KMS-11 (cell line): ENCODE data around the gene ACOT12.

Experiments used
- H2AFZ ChIP-seq: fragments of 200-600 bp; sonication (generic); 2 replicates; pipeline ENCODE4 v1.6.1; 2016; ENCODE audit warnings: antibody characterized with exemption, mixed run types, low read depth
- H3K27ac ChIP-seq: fragments of 200-600 bp; sonication (generic); 2 replicates; pipeline ENCODE4 v1.6.1; 2016; ENCODE audit warnings: mild to moderate bottlenecking, mixed run types
- H3K27me3 ChIP-seq: fragments of 200-600 bp; sonication (generic); 2 replicates; pipeline ENCODE4 v1.6.1; 2017; ENCODE audit warnings: mild to moderate bottlenecking, low read depth, mixed run types, moderate library complexity; ENCODE audit not compliant: insufficient read depth
- H3K36me3 ChIP-seq: fragments of 200-600 bp; sonication (generic); 2 replicates; pipeline ENCODE4 v1.6.1; 2017; ENCODE audit warnings: mild to moderate bottlenecking, mixed run types; ENCODE audit not compliant: insufficient read depth
- H3K4me1 ChIP-seq: fragments of 200-600 bp; sonication (generic); 2 replicates; pipeline ENCODE4 v1.6.1; 2016; ENCODE audit warnings: mild to moderate bottlenecking, low read depth, mixed run types; ENCODE audit not compliant: poor library complexity, severe bottlenecking
- H3K4me2 ChIP-seq: fragments of 200-600 bp; sonication (generic); 2 replicates; pipeline ENCODE4 v1.7.0; 2016; ENCODE audit warnings: mild to moderate bottlenecking, mixed run types
- H3K4me3 ChIP-seq: fragments of 200-600 bp; sonication (generic); IDR thresholded peaks from 2 replicates; pipeline ENCODE4 v1.6.1; 2017; ENCODE audit warnings: low read depth, low read length, mixed read lengths; ENCODE audit not compliant: insufficient read depth
- H3K79me2 ChIP-seq: fragments of 200-600 bp; sonication (generic); 2 replicates; pipeline ENCODE4 v1.6.1; 2016; ENCODE audit warnings: low read depth, mixed run types; ENCODE audit not compliant: insufficient read depth
- H3K9ac ChIP-seq: fragments of 200-600 bp; sonication (generic); 2 replicates; pipeline ENCODE4 v1.6.1; 2016; ENCODE audit warnings: mild to moderate bottlenecking, mixed run types
- H4K20me1 ChIP-seq: fragments of 200-600 bp; sonication (generic); 2 replicates; pipeline ENCODE4 v1.6.1; 2016; ENCODE audit warnings: mild to moderate bottlenecking, mixed run types; ENCODE audit not compliant: insufficient read depth
- TF ChIP-seq, protein P1 (sequence below): fragments of 200-600 bp; sonication (generic); conservative IDR thresholded peaks from 2 replicates; pipeline ENCODE4 v1.6.1; 2017; ENCODE audit warnings: low read depth, mild to moderate bottlenecking, antibody characterized with exemption, low read length, moderate library complexity, mixed read lengths

Gene ACOT12

GRCh38 chr5:81428861-81429260, 34.9 kb upstream of the ACOT12 start:
- H3K27ac ChIP-seq = no peak overlapping the region
- TF ChIP-seq, protein P1, sequence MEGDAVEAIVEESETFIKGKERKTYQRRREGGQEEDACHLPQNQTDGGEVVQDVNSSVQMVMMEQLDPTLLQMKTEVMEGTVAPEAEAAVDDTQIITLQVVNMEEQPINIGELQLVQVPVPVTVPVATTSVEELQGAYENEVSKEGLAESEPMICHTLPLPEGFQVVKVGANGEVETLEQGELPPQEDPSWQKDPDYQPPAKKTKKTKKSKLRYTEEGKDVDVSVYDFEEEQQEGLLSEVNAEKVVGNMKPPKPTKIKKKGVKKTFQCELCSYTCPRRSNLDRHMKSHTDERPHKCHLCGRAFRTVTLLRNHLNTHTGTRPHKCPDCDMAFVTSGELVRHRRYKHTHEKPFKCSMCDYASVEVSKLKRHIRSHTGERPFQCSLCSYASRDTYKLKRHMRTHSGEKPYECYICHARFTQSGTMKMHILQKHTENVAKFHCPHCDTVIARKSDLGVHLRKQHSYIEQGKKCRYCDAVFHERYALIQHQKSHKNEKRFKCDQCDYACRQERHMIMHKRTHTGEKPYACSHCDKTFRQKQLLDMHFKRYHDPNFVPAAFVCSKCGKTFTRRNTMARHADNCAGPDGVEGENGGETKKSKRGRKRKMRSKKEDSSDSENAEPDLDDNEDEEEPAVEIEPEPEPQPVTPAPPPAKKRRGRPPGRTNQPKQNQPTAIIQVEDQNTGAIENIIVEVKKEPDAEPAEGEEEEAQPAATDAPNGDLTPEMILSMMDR = no peak

DNA sequence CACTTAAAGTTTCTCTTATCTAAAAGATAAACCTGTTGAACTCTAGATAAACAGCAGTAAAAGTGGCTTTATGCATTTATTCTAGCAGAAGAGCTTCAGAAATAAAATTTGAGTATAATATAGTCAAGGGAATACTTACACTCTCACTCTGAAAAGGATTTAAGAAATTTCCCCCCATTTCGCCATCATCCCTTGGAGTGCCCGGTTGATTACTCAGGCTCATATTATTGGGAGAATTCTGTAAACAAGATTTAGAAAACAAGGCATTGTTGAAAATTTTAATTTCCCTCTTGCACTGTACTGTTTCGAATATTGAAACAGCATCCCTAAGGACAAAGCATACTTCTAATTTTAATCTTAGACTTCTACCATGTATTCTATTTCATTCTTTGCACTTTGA, 34.5 kb upstream of the ACOT12 start:
- no peaks in the 10 kb centered on the region for H3K36me3 ChIP-seq
- TF ChIP-seq, protein P1 = no peak

More at GRCh38 chr5:81428861-81429260, 34.9 kb upstream of the ACOT12 start:
- Histone ChIP-seq H3K9ac (no peak overlapping the region), H2AFZ (no peak overlapping the region), H4K20me1 (no peaks in the 10 kb centered on the region), H3K4me3 (no peak overlapping the region), H3K79me2 (no peaks in the 10 kb centered on the region), H3K36me3 (no peaks in the 10 kb centered on the region), H3K4me2 (no peak overlapping the region), H3K27me3 (no peaks in the 10 kb centered on the region), H3K4me1 (peaks cover 7% of the 10 kb centered on the region)

GRCh38 chr5:81427566-81427965, 33.6 kb upstream of the ACOT12 start:
- H3K4me2 ChIP-seq = no peak overlapping the region
- no peak overlapping the region for H3K27ac ChIP-seq
- H3K36me3 ChIP-seq = no peaks in the 10 kb centered on the region
- H3K4me3 ChIP-seq = no peak overlapping the region
- no peak overlapping the region for H2AFZ ChIP-seq
- no peaks in the 10 kb centered on the region for H3K27me3 ChIP-seq
- H3K79me2 ChIP-seq = no peaks in the 10 kb centered on the region
- TF ChIP-seq, protein P1 = no peak
- H3K9ac ChIP-seq = no peak overlapping the region
- H3K4me1 ChIP-seq = peaks cover 7% of the 10 kb centered on the region
- H4K20me1 ChIP-seq = no peaks in the 10 kb centered on the region

More for the DNA sequence above, 34.5 kb upstream of the ACOT12 start:
- no peaks in the 10 kb centered on the region for H3K27me3 ChIP-seq
- H3K4me3 ChIP-seq = no peak overlapping the region
- H3K4me2 ChIP-seq = no peak overlapping the region
- no peaks in the 10 kb centered on the region for H3K79me2 ChIP-seq
- H4K20me1 ChIP-seq = no peaks in the 10 kb centered on the region
- H2AFZ ChIP-seq = no peak overlapping the region
- H3K27ac ChIP-seq = no peak overlapping the region
- H3K4me1 ChIP-seq = peaks cover 7% of the 10 kb centered on the region
- H3K9ac ChIP-seq = no peak overlapping the region

DNA sequence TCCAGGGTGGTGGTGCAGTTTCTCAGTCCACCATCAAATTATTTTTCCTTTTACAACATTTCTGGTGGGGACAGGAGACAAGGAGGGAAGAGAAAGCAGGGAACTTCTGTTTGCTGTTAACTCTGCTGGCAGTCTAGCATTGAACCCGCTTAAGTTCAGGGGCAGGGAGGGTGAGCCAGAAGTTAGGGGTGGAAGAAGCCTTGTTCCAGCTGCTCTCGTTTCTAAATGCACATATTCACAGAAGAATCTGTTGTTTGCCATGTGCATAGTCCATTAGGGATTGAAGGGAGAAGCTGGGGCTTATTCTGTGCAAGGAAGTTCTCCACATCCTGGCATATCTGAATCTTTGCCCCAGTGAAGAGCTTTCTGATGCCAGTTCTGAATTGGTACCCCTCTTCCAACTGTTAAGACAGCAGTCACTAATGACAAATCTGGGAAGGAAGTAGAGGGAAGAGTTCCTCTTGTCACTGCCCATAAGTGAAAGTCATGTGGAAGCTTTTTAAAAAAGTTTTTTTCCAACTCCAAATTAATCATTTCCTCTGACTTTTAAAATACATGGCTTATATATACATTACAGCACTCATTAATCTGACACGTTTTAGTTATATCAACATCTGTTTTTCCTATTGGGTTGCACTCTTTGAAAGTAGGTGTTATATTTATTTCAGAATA, 32.6 kb upstream of the ACOT12 start:
- Histone ChIP-seq H3K4me2 (no peak overlapping the region), H3K4me1 (peaks cover 7% of the 10 kb centered on the region), H3K79me2 (no peaks in the 10 kb centered on the region), H2AFZ (no peak overlapping the region), H4K20me1 (no peaks in the 10 kb centered on the region), H3K27ac (peak overlapping the region; percentile 2; the same call in 1 of the 2 replicates), H3K27me3 (no peaks in the 10 kb centered on the region), H3K9ac (no peak overlapping the region), H3K4me3 (no peak overlapping the region), H3K36me3 (no peaks in the 10 kb centered on the region)
- TF ChIP-seq, protein P1 = no peak
